ENCODE measurements around the gene TEX53.

TEX53 gene

DNA sequence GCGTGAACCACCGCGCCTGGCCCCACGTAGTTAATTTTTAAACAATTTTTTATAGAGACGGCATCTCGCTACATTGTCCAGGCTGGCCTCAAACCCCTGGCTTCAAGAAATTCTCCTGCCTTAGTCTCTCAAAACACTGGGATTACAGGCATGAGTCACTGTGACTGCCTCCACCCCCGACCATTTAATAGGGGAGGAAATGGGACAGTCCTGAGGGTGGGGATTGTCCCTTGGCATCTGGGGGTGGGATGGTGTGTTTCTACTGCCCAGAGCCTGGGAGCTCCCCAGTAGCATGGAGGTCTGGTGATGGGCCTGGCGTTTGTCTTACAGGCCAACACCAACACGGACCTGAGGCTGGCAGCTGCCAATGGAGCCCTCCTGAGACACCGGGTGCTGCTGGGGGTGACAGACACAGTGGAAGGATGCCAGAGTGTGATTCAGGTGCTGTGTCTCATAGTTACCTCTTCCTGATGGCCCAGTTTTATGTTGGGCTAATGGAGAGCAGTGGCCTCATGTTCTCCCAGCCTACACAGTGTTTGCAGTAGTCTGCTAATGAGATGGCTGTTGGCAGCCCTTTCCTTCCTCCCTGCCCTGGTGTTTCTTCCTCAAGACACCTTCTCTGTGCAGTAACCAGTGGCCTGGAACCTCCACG lies 24.0 kb downstream of the TEX53 start:
- DNase-seq: no peak

GRCh38 chr9:114631166-114631565 lies 26.4 kb downstream of the TEX53 start:
- DNase-seq: no peak

GRCh38 chr9:114629563-114630090 lies 28.0 kb downstream of the TEX53 start:
- no peak for DNase-seq

DNA sequence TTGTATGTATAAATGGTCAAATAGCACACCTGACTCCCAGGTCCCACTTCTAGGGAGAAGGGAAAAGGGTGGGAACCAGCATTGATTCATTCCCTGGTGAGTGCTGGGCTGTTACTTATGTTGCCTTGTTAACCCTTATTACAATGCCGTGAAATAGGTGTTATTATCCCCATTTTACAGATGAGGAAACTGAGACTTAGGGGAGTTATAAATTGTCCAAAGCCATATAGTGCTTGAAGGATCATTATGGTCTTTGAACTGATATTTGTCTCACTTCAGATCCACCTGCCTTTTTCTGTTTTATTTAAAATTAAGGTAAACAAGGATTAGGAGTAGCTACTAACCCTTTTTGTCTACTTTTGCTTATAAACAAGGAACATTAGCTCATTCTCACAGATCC lies 30.1 kb downstream of the TEX53 start:
- no peak for DNase-seq

- DNase-seq: no peak
Measured at GRCh38 chr9:114626415-114627020, 31.1 kb downstream of the TEX53 start.

DNA sequence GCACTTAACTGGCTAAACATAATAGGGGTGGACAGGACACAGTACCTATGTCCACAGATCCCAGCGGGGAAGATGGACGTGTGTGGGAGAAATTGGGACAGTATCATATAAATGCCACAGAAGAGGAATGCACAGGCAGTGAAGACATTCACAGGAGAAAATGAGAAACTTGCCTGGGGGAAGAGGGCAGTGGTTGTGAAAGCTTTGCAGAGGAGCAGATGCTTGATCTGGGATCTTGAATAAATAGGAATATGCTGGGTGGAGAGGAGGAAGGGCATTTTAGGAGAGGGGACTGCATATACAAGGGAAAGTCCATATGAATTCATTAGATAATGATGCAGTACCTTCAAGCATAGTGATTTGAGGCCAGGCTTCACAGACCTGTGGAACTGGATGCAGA lies 32.9 kb downstream of the TEX53 start:
- DNase-seq: no peak

- no peak for DNase-seq
Measured at GRCh38 chr9:114621975-114622609, 35.5 kb downstream of the TEX53 start.

DNA sequence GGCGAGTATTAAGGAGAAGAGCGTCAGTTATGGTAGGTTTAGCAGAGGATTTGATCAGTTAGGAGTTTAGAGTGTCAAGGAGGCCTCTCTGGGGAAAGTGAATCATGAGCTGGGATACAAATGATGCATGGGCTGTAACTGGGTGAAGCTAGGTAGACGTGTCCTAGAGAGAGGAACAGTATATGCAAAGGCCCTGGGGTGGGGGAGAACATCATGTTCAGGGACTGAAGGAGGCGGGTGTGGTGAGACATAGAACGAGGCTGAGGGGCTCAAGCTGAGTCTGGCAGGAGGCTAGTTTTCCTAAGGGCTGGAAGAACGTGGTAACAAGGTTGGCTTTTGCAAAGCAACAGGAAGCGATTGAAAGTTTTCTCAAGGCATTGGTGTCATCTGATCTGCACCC lies 36.0 kb downstream of the TEX53 start:
- no peak for DNase-seq

DNA sequence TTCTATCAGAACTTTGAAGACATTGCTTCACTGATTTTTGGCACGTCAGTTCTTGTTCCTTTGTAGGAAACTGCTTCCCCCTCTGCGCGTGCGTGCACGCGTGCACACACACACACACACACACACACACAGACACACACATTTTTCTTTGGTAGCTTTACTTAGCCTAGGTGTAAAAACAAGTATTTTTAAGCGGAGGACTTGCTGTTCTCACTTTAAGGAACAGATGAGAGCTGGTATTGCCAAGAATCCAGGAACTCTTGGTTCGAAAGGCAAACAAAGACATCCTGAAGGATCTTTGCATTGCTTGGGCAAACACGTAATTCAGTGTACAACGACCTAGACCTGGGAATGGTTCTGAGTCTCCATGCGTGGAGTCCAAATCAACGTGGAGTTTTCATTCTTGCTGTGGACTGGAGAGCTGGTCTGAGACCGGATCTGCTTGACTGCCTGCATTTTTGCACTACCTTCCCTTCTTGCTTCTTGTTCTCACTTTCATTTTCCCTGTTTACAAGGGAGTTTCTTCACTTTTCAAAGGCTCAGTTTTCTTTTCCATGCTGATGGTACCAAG lies 38.3 kb downstream of the TEX53 start:
- DNase-seq: no peak

DNA sequence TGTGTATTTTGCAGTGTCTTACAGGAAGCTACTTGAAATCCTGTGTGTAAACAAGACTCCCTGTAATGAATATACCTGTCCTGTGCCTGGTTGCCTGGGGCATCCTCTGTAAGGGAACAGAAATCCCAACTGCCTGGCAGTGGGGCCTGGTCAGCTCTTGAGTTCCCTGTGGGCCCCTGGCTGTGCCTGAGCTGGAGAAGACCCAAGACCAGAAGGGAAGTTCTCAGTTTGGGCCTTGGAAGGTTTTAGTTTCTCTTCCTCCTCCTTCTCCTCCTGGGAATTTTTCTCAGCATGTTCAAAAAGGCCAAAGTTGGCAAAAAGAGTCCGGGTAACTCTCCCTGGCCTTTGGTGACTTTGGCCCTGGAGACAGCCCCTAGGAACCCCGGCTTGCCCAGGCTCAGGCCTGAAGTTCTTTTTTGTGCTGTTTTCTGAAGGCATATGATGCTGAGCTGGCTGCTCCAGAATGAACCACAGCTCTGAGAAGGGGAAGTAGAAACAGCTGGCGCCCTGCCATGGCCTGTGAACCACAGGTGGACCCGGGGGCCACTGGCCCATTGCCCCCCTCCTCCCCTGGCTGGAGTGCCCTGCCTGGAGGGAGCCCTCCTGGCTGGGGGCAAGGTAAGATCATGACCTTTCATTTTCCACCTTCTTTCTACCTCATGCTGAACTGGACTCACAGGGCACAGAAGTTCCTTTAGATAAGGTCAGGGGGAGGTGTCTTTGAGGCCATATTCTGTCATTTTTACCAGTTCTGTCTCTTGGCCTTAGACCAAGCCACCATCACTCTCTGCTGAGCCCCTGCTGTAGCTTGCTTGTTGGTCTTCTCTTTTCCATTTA lies 40.7 kb downstream of the TEX53 start:
- DNase-seq: no peak

- DNase-seq: no peak
Measured at GRCh38 chr9:114614373-114614772, 43.2 kb downstream of the TEX53 start.

DNA sequence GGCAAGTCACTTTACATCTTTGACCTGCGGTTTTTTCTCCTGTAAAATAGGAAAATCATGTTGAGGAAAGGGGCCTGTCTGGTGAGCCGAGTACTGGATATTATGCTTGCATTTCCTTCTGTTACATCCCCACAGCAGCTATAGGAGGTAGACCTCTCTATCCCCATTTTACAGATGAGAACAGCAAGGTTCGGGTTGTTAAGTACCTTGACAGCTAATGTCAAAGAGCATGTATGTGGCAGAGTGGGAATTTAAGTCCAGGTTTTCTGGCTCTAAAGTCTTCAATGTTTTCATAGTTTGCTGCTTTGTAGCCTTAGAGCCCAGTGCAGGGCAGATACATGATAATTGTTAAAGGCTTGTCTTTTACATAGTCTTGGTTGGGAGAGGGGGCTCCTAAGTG lies 43.7 kb downstream of the TEX53 start:
- no peak for DNase-seq

GRCh38 chr9:114613087-114613486 lies 44.5 kb downstream of the TEX53 start:
- no peak for DNase-seq

DNA sequence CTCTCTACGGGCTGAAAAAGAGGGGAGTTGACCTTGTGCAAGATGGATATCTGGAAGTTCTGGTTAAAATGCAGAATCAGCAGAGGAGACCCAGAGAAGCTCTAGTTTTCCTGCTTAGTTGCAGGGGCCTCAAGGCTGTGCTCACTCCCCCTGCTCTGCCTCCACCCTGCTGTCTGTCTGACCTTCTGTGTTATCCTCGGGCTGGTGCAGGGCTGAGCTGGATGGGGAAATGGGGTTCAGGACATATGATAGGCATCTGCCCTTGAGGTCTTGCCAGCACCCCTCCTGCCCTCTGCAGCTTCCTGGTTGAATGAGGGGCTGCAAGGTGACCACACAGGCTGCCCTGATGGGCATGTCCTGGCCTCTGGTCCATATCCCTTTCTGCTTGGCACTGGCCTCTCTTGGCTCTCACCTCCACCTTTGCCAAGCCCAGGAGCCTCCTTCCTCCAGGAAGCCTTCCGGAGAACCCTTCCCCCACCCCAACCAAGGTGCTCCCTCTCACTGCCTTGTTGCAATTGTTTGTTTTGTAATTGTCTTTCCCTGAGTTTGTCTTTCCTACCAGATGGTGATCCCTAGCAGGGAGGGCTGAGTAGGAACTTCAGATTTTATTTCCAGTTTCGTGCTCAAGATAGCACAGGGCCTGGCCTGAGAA lies 45.2 kb downstream of the TEX53 start:
- DNase-seq: no peak

DNA sequence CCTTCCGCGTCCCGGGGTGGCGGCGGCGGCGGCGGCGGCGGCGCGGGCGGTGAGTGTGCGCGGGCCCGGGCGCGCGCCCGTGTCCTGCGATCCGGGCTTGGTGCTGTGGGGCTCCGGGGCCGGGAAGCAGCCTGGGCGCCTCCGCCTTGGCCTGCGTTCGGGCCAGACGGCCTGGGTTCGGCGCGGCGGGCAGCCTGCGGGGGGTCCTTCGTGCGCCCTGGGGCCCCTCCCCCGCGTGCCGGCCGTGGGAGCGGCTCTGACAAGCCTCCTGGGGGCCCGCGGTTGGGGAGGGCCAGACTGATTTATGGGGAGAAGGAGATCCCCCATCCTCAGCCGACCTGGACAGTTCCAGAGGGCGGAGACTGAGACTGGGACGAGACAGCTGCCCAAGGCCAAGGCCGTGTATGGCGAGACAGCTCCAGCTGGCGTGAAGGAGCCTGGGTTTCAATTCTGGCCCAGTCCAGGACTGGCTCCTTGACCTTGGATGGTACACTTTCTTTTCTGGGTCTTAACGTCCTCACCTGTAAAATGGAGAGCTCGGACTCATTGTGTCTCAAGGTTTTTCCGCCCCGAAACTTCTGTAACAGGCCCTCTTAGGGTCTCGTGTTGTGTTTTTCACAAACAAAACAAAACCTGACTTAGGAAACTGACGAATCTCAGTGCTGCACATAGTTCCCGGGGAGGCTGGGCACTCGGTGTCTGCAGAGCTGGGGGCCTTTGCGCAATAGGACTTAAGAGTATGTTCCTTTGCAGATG lies 45.9 kb downstream of the TEX53 start:
- DNase-seq: no peak

GRCh38 chr9:114608525-114608796 lies 49.1 kb downstream of the TEX53 start:
- DNase-seq: no peak

DNA sequence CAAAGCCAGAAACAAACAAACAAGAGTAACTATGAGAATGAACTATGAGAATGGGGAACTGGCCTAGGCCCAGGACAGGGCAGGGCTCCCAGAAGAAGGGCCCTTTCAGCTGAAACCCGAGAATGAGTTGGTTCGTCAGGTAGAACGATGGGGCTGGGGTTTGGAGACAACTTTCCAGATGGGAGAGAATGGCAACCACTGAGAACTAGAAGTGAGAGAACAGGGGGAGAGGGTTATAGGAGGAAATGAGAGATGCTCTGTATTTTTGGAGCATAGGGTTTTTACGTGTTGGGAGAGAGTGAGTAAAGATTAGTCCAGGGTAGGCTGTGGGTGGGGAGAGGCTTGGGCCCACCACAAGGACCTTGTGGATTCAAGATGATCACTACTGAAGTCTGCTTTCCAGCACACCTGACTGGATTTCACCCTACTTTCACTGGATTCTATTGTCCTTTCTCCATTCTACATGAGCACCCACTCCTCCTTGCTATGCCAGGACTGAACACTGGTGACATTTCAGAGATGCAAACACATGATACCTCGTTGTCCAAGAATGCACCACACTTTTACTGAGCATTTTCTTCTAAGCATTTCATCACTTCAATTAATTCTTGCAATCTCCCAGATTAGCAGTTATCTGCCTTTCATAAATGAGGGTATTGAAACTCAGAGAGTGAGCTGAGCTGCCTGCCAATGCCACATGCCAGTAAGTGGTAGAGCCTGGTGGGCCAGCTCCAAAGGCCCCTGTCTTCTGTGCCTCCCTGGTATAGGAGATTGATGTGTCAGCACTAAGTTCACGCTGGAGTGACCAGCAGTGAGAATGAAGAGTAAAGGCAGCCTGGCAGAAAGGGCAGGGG lies 49.7 kb downstream of the TEX53 start:
- DNase-seq: no peak

DNA sequence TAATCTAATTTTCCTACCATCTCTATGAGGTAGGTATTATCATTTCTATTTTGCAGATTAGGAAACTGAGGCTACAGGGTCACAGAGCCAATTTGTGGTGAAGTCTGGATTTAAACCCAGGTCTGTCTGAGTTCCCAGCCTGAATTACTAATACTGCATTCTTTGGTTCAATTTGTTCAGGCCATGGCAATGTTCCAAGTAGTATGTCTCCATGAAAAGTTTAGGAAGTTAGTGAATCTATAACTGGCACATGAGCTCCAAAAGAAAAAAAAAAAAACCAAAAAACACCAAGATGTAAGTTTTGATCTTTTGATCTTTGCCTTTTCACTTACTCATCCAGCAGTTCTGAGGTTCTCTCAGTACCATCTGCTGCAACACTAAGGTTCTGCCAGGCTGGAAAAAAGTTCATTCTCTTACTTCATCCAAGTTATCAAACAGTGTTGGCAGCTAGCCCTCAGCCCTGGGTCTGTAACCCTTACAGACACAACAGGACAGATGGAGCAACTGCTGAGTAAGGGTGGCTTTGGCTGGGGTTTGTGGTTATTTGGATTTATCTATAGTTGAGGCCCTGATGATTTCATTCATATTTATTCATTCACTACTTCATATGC lies 50.9 kb downstream of the TEX53 start:
- no peak for DNase-seq

Data from SHP77 treated with DMSO at 0.1 percent for 48 hours (cell line).